NCI-H2029 treated with DMSO at 0.1 percent for 48 hours (cell line): Measurements from ENCODE around the gene MAGEE1.

ENCODE experiments used
- DNase-seq: peaks from one replicate; lab custom pipeline; 2025; lab: John Stamatoyannopoulos, UW

Gene MAGEE1

DNA sequence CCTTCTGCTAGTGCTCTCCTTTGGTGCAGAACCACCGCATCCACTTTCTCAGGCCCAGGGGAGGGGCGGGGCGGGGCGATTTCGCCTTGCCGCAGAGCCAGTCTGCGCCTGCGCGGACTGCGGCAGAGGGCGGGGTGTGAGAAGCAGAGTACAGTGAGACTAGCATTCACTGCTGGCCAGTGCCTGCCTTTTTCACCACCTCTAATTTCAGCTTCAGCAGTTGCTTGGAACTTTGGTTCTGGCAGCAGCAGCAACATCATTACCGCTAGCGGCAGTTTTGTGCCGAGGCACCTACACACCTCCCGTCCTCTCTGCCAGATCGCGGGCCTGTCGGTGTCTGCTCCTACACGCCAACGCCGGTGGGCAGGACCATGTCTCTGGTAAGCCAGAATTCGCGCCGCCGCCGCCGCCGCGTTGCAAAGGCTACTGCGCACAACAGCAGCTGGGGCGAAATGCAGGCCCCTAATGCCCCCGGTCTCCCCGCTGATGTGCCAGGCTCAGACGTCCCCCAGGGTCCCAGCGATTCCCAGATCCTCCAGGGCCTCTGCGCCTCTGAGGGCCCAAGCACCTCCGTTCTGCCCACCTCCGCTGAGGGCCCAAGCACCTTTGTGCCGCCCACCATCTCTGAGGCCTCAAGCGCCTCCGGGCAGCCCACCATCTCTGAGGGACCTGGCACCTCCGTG, at the start of gene MAGEE1:
Gene MAGEE1 (plus strand): TSS at position 151 of the 683 bp plus-strand sequence. CDS start 221 bp downstream, at position 372.
- DNase-seq = no peak

DNA sequence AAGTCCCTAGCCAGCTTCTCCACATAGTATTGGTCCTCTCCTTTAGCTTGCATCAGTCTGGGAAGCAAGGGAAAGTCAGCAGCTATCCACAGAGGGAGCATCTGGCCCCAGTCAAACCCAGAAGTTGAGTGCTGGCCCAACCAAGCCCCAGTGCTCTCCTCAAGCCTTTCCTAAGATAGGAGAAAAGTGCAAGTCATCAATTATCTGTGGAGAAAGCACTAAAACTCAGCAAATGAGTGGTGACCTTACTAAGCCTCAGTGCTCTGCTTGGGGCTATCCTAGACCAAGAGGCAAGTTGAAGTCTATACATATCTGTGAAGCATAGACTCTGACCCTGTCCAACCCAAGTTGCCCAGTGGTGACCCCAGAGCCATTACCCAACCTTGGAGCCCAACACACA, 28.5 kb upstream of the MAGEE1 start:
- no peak for DNase-seq

DNA sequence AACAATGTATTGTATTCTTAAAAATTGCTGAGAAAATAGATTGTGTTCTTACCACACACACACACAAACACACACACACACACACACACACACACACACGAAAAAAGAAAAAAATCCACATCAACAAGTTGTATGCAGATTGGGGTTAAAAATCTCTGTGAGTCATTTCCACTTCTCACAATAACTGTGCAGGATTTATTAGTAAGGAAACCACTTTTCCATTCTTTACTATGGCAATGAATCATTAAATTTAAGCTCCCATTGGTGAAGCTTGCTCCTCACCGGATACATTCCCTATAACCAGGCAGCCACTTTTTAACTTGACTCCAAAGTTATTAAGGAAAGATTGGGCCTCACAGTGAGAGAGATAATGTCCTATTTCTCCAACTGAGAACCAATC, 19.7 kb upstream of the MAGEE1 start:
- no peak for DNase-seq

GRCh38 chrX:76420237-76420636, 7.3 kb upstream of the MAGEE1 start:
- no peak for DNase-seq

DNA sequence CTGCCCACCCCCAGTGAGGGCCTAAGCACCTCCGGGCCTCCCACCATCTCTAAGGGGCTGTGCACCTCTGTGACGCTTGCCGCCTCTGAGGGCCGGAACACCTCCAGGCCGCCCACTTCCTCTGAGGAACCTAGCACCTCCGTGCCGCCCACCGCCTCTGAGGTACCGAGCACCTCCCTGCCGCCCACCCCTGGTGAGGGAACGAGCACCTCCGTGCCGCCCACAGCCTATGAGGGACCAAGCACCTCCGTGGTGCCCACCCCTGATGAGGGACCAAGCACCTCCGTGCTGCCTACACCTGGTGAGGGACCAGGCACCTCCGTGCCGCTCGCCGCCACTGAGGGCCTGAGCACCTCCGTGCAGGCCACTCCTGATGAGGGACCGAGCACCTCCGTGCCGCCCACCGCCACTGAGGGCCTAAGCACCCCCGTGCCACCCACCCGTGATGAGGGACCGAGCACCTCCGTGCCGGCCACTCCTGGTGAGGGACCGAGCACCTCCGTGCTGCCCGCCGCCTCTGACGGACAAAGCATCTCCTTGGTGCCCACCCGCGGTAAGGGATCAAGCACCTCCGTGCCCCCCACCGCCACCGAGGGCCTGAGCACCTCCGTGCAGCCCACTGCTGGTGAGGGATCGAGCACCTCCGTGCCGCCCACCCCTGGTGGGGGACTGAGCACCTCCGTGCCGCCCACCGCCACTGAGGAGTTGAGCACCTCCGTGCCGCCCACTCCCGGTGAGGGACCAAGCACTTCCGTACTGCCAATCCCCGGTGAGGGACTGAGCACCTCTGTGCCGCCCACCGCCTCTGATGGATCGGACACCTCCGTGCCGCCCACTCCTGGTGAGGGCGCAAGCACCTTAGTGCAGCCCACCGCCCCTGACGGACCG, 977 bp downstream of the MAGEE1 start:
- no peak for DNase-seq

DNA sequence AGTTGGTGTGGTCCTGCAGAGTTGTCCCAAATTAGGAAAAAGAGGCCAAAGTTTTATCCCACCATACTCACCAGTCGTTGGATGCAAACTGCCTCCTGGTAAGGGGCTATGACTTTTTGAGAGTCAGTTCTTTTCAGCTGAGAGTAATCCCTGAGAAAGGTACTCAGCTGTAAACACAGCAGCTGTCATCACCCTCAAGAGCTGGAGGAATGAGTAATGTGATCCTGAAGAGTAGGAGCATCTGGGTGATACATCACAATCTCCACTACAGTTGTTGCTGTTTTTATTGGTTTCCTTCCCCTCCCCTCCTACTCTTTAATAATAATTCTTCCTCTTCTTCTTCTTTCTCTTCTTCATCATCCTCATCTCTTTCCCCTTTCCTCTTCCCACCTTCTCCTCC, 5.7 kb downstream of the MAGEE1 start:
- no peak for DNase-seq

- no peak for DNase-seq
These were observed 6.7 kb downstream of the MAGEE1 start for GRCh38 chrX:76434103-76434741.

GRCh38 chrX:76439188-76439587, 11.7 kb downstream of the MAGEE1 start:
- no peak for DNase-seq

- DNase-seq = no peak
These were observed 26.4 kb downstream of the MAGEE1 start for GRCh38 chrX:76453737-76454406.

- DNase-seq = no peak
These were observed 27.0 kb downstream of the MAGEE1 start for GRCh38 chrX:76454456-76454927.

DNA sequence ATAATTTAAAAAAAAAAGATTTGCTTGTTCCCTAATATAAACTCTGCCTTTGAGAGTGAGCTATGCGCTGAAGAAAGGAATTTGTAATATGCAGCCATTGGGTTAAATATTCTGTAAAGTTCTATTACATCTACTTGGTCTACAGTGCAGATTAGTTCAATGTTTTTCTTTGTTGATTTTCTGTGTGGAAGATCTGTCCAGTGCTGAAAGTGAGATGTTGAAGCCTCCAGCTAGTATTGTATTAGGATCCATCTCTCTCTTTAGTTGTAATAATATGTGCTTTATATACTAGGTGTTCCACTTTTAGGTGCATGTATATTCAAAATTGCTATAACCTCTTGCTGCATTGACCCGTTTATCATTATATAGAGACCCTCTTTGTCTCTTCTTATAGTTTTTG, 49.8 kb downstream of the MAGEE1 start:
- no peak for DNase-seq
